GM08714 (cell line): Measurements from ENCODE around the gene LECT2.

Source experiments
- H3K4me3 ChIP-seq: fragments of 200-500 bp; sonication (Bioruptor generic); 2 replicates; pipeline ENCODE4 v1.5.1; 2014; ENCODE audit warnings: mild to moderate bottlenecking, low read length, inconsistent platforms
- ZNF274 ChIP-seq: IDR thresholded peaks from 2 replicates; pipeline ENCODE4 v1.6.1; 2012; ENCODE audit warnings: mild to moderate bottlenecking, low read depth, low read length

LECT2 gene

GRCh38 chr5:135989686-135990085 lies 34.9 kb upstream of the LECT2 start:
- H3K4me3 ChIP-seq, result no peak overlapping the region
- no peak for TF ChIP-seq ZNF274

DNA sequence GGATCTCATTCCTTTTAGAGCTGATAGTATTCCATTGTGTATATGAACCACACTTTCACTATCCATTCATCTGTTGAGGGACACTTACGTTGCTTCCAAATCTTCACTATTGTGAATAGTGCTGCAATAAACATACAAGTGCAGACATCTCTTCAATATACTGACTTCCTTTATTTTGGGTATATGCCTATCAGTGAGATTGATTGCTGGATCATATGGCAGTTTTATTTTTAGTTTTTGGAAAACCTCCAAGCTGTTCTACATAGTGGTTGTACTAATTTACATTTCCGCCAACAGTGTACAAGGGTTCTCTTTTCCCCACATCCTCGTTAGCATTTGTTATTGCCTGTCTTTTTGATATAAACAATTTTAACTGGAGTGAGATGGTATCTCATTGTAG lies 33.8 kb upstream of the LECT2 start:
- no peak for TF ChIP-seq ZNF274

GRCh38 chr5:135986891-135987401 lies 32.2 kb upstream of the LECT2 start:
- no peak overlapping the region for H3K4me3 ChIP-seq
- no peak for TF ChIP-seq ZNF274

More for the DNA sequence above, 33.8 kb upstream of the LECT2 start:
- H3K4me3 ChIP-seq, result no peak overlapping the region

GRCh38 chr5:135986401-135986800 lies 31.6 kb upstream of the LECT2 start:
- no peak overlapping the region for H3K4me3 ChIP-seq
- no peak for TF ChIP-seq ZNF274

- no peak overlapping the region for H3K4me3 ChIP-seq
- no peak for TF ChIP-seq ZNF274
Observed at GRCh38 chr5:135985951-135986350, 31.2 kb upstream of the LECT2 start.

- H3K4me3 ChIP-seq, result no peak overlapping the region
- no peak for TF ChIP-seq ZNF274
Observed at GRCh38 chr5:135980620-135981019, 25.8 kb upstream of the LECT2 start.

GRCh38 chr5:135979510-135979909 lies 24.7 kb upstream of the LECT2 start:
- no peak for TF ChIP-seq ZNF274
- H3K4me3 ChIP-seq, result no peak overlapping the region

GRCh38 chr5:135978993-135979392 lies 24.2 kb upstream of the LECT2 start:
- TF ChIP-seq ZNF274, result no peak
- H3K4me3 ChIP-seq, result no peak overlapping the region

- TF ChIP-seq ZNF274, result no peak
Observed at GRCh38 chr5:135978212-135978631, 23.4 kb upstream of the LECT2 start.

DNA sequence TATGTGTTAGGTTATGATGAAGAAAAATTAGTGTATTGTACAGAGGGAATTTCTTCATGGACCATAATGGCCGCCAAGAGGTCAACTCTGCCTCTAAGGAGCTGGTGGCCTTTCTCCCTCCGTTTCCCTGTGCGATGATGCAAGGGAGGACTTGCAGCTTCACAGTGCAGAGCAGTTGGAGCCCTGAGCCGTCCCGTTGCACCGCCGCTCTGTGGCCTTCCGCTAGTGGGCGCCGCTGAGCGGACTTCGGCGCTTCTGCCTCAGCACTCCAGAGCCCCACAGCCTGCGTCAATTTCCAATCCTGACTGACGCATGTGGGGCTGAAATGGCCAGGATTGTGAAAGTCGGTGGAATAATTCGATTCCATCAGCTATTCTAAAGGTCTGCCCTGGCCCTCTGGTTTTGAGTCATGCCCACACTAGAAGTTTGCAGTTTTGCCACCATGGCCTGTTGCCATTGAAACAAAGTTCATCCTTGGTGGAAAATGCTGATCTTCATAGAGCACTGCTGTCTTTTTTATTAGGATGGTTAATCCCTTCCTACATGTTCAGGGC lies 22.7 kb upstream of the LECT2 start:
- TF ChIP-seq ZNF274, result no peak
- H3K4me3 ChIP-seq, result no peak overlapping the region

More at GRCh38 chr5:135978212-135978631, 23.4 kb upstream of the LECT2 start:
- H3K4me3 ChIP-seq, result no peak overlapping the region

DNA sequence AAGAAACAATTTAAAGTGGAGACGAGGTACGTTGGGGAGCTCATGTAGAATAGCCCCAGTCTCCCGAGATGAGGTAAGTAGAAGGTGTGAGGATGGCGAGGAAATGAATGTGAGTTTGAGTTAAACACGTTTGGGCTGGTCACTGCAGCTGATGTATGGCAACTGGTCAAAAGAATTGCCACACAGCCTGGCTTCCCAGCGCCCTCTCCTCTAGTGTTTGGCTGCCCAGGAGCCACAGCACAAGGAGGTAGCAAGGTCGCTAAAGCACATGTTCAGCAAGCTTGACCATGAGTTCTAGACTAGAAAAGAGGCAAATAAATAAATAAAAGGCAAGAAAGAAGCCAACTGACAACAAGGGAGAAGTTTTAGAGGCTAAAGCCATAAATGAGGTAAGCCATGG lies 21.4 kb upstream of the LECT2 start:
- TF ChIP-seq ZNF274, result no peak
- H3K4me3 ChIP-seq, result no peak overlapping the region

DNA sequence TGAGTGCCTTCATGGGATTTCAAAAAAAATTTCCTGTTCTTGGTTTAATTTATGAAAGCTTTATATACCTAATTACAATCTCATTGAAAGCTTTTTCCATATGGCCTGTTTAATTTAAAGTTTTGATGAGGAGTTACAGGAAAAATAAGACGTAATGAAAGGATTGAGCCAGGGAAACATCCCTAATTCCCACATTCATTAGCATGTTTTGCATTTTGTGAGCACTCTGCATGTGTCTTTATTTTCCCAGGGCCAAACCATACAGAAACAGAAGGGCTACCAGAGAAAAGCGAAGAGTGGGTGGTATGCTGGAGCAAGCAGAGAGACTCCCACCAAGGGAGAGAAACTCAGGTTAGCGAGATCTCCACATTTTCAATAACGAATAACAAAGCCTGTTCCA lies 20.3 kb upstream of the LECT2 start:
- H3K4me3 ChIP-seq, result no peak overlapping the region
- TF ChIP-seq ZNF274, result no peak

- H3K4me3 ChIP-seq, result no peak overlapping the region
- TF ChIP-seq ZNF274, result no peak
Observed at GRCh38 chr5:135974021-135974600, 19.3 kb upstream of the LECT2 start.

DNA sequence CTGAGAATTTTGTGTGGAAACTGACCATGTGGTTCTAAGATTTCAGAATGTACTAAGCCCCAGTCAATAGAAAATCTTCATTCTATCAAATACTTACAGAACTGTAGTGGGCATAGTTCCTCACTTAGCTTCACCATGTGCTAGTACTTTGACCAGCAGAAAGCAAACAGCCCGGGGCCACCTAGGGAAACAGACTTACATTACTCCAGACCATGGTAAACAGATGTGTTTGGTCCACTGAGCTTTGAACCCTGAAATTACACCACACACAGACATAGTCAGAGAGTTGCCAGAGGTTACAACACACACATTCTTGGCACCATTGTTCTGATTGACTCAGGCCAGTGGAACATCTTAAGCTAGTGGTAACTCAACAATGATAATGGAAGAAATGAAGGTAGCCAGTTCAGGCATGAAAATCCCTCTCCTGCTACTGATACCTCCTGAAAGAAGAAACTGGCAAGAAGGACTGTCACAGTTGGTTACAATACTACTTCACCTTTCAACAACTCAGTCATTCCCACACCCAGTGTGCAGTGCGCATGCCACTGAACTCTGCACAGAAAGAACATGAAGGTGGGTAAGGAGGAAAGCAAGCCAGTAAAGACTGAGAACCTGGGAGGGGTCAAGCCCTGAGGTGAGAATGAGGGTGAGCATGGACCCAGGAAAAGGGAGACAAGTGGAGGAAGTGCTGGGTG lies 18.7 kb upstream of the LECT2 start:
- no peak for TF ChIP-seq ZNF274
- H3K4me3 ChIP-seq, result no peak overlapping the region

DNA sequence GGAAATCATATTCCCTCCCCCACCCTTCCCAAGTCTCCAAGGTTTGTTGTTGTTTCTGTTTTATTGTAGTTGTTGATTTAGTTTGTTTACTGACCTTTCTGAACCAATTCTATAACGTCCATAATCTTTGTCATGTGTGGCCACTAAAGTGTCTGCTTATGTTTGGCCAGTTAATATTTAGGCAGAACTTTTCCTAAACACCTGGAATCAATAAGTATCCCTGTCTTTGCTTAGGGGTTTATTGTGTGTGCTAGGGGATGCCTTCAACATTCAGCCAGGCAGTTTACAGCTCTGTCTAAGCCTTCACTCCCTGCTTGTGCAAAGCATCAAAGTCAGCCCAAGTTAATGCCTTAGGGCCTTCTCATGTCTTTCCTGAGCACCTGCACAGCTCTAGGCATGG lies 16.9 kb upstream of the LECT2 start:
- H3K4me3 ChIP-seq, result no peak overlapping the region
- TF ChIP-seq ZNF274, result no peak
